ENCODE measurements around the gene BICDL2.

Gene BICDL2

DNA sequence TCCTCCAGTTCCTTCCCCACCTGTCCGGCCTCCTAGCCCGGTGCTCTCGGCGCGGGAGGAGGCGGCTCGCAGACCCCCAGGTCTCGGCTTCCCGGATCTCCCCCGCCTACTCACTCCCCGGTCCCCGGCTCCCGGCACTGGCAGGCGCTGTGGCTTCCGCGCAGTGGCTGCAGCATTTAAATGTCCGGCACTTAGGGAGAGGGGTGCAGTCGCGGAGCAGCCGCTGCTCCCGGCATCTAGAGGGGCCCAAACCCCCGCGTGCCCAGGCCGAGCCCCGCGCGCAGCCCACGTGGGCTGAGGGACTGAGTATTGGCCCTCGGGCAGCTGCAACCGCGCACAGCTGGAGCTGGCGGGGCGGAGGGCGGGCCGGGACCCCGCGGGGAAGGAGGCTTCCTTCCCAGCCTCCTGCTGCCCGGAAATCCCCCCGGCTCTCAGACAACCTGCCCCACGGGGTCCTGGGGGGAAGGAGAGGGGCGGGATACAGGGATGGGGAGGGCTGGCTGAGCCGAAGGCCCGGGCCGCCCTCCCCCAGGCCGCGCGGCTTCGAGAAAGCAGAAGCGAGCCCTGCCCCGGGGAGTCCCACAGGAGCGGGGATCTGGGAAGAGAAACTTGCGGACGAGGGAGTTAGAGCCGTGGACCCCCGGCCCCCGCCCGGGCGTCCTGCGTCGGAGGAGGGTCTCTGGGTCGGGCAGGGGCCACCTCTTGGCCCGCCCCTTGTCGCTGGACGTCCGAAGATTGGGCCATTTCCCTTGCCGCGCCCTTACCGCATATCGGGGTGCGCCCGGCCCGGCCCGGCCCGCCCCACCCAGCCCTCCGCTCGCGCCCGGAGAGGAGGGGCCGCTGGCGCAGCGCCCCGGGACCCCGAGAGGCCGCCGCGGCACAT is 9.3 kb upstream of the BICDL2 start, which contains the start of gene MMP25:
MMP25 (plus strand) TSS at position 804 of the 883 bp plus-strand sequence. CDS start 357 bp downstream, outside the sequence.
- no peak for FAIRE-seq

DNA sequence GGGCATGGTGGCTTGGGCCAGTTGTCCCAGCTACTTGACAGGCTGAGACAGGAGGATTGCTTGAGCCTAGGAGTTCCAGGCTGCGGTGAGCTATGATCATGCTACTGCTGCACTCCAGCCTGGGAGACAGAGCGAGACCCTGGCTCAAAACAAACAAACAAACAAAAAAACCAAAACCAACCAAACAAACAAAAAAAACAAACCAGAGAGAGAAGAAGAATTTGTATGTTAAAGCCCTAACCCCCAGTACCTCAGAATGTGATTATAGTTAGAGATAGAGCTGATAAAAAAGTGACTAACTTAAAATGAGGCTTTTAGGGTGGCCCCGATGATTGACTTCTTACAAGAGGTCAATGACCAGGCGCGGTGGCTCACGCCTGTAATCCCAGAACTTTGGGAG is 8.0 kb upstream of the BICDL2 start:
- no peak for FAIRE-seq

DNA sequence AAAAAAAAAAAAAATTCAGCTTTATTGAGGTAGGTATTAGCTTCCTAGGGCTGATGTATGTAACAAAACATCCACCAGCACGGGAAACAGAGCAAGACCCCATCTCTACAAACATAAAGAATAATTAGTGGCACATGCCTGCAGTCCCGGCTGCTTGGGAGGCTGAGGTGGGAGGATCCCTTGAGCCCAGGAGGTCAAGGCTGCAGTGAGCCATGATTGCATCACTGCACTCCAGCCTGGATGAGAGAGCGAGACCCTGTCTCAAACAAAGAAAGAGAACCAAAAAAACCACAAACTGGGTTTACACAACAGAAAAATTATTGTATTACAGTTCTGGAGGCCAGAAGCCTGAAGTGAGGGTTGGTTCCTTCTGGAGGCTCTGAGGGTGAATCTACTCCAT is 5.6 kb upstream of the BICDL2 start:
- no peak for FAIRE-seq

DNA sequence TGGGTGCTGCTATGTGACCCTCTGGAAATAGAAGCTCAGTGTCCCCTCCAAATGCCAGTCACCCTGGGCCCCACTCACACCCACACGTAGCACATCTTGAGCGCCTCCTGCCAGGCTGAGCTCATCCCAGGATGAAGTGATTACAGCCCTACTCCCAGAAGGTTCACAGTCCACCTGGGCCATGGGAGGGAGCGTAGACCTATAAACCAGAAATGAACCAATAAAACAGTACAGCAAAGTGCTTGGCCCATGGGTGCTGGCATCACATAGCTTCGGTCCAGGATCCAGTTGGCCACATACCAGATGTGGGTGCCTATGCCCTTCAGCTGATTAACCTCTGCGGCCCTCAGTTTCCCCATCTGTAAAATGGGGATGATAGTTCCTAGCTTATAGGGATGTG is 2.2 kb upstream of the BICDL2 start:
- FAIRE-seq = no peak

DNA sequence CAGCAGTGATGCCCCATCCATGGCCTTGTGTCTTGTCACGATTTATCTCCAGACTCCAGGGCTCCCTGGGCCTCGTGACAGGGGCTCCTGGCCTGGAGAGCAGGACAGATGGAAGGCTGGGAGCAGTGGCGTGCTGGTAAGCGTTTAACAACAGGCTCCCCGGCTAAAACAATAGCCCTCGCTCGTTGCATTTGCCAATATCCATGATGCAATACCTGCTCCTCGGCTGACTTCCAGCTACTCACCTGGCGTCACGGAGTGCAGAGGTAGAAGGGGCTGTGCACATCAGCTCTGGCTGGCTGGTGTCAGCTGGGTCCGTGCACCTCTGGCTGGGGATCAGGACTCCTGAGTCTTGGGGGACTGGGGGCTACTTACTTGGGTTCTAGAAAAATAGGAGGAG is 1.5 kb upstream of the BICDL2 start:
- FAIRE-seq = no peak

DNA sequence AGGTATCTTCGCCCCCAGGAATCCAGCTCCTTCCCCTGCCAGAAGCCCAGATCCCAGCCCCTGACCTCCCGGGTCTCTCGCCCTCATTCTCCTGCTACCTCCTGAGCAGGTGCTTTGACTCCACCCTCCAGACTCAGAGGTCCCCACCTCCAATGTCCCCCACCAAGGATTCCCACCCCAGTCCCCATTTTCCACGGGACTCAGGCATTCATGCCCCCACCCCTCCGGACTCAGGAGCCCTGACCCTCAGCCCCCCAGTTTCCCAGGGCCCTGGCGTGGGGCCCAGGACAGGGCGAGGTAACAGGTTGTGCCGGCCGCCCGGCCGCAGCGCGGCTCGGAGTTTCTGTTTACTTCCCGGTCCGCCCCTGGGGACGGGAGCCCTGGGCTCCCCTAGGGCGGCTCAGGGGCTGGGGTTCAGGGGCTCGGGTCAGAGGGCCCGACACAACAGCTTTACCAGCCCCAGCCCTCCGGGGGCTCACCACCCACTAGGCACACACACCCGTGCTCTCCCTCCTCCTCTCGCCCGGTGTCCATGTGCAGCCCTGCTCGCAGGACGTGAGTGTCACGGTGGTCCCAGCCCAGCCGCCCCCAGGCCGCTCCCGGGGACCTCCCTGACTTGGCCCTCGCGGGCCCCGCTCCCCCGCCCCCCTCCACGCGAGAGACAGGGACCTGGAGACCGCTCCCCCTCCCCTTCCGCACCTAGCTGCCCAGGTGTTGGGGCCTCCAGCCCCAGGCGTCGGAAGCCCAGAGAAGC is 595 bp downstream of the BICDL2 start:
- FAIRE-seq = no peak

DNA sequence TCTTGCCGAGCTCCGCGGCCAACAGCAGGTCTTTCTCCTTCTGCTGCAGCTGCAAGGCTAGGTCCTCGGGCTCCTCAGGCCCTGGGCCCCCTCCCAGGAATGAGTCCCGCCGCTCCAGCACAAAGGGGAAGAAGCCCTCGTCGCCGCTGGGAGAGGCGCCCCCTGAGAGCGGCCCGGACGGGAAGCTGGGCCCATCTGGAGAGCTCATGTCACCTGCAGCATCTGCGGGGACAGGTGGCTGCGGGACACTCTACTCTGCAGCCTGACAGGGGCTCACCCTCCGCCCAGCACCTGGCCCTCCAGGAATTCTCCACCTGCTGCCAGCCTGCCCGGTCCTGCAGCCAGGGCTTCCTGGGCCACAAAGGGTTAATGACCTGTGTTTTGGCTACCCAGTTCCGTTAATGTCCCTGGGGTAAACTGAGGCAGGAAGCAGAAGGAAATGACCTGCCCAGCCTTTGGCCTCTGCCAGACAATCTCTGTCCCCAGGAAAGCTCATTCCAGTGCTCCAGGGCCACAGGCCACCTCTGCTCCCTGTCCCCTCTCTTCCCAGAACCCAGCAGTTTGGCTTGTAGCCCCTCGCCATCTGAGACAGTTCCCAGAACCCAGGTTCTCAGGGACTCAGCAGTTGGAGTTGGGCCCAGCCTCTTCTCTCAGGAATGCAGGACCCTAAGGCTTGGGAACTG is 1.3 kb downstream of the BICDL2 start:
- FAIRE-seq = no peak

DNA sequence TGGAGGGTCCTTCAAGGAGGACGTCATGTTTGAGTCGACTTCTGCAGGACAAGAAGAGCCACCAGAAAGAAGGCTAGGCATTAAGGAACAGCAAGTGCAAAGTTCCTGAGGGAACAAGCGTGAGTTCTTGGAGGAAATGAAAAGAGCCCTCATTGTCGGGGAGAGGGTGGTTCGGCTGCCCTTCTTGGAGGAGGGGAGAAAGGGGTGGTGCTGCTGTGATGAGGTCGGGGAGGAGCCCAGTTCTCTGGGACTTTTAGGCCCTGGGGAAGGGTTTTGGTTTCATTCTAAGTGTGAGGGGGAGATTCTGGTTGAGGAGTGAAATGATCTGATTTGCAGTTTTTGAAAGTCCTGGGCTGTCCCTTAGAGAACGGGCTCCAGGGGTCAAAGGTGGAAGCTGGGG is 4.1 kb downstream of the BICDL2 start:
- no peak for FAIRE-seq

DNA sequence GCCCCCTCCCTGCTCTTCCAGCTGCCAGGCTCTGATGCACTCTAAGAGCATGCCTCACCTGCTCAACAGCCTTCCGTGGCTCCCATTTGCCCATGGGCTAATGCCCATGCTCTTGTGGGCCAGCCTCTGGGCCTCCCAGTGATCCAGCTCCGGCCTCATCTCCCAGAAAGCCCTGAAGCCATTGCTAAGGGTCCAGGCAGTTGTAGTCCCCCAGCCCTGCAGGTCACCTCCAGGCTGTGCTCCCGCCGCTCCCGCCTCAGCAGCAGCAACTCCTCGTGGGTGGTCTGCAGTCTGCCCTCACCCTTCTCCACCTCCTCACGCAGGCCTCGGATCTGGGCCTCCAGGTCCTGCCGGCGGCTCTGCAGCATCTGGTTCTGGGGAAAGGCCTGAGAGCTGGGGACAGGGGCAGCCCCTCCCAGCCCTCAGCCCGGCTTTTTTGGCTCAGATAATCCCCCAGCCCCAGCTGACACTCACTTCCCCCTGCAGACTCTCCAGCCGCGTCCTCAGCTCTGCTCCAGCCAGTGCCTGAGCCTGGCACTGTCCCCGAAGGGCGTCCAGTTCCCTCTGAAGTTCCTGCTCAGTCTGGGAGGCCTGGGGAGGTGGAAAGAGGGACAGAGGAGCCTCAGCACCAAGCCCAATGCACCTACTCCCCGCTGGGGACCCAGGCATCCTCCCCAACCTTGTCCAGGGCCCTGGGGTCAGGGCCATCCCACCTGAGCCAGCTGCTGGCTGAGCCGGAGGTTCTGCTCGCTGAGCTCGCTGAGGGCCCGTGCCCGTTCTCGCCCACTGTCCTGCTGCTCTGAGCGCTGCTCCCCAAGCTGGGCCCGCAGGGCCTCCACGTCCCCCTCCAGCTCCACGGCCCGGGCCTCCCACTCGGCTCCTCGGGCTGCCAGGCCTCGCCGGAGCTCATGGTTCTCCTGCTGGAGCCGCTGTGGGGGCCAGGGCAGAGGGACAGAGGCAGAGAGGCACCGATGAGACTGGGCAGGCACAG is 6.2 kb downstream of the BICDL2 start:
- FAIRE-seq = no peak

DNA sequence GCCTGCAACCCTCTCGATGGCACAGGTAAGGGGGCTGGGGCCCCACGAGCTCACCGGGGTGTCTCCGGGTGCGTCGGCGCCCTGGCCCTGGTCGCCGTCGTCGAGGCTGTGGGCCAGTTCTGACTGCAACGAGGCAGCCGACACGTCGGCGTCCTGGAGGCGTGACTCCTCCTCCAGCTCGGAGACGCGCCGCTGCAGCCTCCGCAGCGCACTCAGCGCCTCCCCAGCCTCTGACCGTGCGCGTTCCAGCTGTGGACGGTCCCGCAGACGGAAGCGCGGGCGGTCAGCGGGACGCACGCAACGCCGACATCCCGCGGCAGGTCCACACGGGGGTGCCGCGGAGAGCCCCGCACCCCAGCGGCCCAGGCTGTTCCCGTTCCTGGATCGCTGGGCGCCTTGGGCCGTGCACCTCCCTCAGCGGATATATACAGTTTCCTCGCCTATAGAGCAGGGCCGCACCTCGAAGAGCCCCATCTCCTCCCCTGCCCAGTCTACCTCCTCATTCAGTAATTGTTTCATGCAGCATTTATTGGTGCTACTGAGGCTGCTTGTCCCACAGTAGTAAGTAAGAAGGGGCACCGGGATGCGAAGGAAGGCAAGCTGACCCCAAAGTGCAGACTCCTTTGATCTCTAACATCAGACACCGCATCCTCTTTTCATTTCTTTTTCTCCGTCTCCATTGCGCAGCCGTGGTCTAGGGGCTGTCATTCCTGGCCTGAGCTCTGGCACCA is 7.1 kb downstream of the BICDL2 start:
- FAIRE-seq = no peak

DNA sequence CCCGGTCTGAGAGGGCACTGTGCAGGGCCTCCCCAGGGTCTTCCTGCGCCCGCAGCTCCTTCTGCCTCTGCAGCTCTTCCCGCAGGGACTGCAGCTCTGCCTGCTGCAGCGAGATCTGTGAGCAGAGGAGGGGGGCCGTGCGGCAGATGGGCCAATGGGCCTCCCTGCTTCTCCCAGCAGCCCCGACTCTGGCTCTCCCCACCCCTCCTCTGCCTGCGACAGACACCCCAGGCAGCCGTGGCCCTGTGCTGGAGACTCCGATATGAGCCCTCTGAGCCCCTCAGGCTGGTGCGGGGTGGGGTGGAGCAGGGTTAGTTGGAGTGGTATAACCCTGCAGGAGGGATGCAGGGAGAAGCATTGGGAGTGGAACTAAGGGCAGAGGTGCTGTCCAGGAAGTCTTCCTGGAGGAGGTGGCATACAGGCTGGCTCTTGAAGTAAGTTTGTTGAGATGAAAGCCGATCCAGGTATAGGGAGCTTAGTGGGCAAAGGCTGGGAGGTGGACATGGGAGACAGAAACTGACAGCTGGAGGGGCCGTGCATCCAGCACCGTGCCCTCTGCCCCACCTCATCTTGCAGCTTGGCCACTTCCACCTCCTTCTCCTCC is 7.9 kb downstream of the BICDL2 start:
- FAIRE-seq = no peak

DNA sequence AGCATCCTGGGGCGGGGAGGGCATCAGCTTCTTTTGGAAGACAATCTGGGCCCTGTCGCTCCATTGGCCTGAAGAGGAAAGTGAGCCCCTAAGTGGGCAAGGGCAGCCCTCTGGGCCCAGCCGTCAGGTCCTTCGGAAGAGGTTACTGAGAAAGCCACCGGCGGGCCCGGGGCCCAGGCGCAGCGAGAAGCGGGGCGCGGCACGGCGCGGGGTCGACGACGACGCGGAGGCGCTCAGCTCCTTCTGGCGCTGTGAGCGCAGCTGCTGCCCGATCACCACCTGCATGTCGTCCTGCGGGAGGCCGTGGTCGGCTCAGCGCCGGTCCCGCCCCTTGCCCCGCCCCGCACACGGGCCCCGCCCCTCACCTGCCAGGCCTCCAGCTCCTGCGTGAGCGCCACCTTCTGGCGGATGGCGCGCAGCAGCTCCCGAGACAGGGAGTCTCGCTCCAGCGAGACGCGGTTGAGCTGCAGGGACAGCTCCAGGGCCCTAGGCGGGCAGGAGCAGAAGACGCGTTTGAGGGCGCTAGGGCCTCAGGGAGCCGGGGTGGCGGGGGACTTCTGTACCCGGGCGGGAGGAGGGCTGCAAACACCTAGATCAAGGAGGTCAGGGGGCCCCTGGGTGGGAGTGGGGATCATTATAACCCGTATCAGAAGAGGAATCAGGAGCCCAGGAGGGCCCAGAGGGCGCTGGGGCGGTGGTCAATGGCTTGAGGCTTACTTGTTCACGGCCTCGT is 8.6 kb downstream of the BICDL2 start:
- no peak for FAIRE-seq

DNA sequence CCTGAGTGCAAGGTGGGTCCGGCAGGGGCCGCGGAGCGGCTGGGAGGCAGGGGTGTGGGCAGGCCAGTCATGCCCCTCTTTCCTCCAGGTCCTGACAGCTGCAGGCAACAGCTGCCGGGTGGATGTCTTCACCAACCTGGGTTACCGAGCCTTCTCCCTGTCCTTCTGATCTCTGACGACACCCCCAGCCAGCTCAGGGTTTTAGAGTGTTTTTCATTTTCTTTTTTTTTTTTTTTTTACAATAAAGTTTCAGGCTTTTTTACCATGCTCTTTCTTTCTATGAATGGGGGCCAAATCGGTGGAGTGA is 9.3 kb downstream of the BICDL2 start:
- FAIRE-seq = no peak

DNA sequence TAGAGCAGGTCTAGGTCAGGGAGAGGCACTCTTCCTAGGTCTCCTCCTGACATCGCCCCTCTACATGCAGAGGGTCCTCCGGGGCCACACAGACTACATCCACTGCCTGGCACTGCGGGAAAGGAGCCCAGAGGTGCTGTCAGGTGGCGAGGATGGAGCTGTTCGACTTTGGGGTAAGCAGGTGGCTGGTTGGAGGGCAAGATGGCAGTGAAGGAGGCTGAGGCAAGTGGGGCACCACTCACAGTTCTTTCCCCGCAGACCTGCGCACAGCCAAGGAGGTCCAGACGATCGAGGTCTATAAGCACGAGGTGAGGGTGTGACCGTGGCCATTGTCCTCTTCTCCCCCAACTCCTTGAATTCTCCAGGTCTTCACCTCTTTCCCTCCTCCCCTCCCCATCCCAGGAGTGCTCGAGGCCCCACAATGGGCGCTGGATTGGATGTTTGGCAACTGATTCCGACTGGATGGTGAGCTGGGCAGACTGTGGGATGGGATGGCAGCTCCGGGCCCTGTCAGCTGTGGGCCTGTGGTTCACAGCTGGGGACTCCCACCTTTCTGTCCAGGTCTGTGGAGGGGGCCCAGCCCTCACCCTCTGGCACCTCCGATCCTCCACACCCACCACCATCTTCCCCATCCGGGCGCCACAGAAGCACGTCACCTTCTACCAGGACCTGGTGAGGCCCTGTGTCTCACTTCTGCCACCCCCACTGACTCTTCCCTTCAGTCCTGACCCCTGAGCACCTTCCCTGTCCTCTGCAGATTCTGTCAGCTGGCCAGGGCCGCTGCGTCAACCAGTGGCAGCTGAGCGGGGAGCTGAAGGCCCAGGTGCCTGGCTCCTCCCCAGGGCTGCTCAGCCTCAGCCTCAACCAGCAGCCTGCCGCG is 9.9 kb downstream of the BICDL2 start:
- no peak for FAIRE-seq

DNA sequence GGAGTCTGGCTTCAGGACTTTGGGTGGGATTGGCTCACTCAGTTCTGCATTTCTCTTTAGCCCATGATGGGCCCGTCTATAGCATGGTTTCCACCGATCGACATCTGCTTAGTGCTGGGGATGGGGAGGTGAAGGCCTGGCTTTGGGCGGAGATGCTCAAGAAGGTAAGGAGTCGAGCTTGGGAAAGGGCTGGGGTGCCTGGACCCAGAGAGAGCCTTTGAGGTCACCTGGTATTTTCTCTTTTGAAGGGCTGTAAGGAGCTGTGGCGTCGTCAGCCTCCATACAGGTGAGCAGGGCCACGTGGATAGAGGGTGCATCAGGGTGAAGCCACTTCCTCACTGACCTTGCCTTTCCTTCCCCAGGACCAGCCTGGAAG is 10.8 kb downstream of the BICDL2 start:
- FAIRE-seq = no peak

DNA sequence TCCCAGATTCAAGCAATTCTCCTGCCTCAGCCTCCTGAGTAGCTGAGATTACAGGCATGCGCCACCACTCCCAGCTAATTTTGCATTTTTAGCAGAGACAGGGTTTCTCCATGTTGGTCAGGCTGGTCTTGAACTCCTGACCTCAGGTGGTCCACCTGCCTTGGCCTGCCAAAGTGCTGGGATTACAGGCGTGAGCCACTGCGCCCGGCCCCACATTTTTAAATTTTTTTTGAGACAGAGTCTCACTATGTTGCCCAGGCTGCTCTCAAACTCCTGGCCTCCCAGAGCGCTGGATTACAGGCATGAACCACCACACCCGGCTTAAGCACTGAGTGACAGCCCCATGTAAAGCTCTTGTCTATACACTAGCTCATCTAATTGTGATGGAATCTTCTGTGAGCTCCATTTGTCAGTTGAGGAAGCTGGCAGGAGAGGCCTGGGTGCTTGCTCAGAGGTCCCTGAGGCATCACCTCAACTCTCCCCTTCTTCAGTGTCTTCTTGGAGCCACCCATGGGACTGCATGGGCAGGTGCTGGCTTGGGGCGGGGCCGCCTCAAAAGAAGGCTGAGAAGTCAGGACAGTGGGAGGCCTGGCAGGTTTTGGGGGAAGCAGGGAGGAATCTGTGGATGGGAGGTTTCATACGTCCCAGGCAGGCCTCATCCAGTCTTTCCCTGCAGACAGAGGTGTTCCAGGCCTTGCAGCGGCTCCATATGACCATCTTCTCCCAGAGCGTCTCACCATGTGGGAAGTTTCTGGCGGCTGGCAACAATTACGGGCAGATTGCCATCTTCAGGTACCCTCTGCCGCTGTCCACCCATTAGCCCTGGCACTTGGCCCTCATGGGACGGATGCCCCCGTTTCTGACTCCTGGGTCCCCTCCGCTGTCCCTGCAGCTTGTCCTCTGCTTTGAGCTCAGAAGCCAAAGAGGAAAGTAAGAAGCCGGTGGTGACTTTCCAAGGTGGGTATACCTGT is 11.4 kb downstream of the BICDL2 start:
- no peak for FAIRE-seq

DNA sequence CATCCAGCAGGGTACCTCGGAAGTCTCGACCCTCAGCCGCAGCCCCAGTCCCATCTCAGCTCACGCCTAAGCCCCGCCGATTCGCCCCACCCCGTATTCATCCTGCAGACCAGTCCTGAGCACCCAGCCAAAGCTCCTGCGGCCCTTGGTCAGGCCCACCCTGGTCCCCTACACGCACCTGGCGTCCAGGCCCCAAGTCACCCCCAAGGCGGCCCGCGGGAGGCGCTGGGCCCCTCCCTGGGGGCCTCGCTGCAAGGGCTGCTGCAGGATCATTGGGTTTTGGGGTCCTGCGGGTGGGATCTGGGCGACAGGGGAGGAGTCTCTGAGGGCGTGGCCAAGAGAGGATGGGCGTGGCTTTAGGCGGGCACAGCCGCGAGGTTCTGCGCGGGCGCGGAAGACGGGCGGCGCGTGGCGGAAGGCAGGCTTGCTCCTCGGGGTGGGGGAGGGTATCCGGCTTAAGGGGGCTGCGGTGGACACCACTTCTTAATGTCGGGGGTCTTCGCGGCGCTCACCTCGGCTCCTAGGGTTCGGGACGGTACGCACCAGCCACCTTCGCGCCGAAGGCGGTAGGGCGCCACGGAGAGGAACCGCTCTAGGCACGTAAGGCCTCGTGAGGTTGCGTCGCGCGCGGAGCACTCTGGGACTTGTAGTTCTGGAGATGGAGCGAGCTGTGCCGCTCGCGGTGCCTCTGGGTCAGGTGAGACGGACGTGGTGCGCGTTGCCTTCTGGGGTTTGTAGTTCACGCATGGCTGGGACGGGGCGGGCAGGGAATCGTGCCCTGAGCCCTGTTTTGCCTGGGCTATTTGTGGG is 12.9 kb downstream of the BICDL2 start, which contains the start of the genes HCFC1R1 and THOC6:
HCFC1R1 (minus strand) TSS at position 274 of the 810 bp plus-strand sequence; CDS start at position 273, 1 bp downstream.
THOC6 (plus strand) TSS at position 367 of the 810 bp plus-strand sequence; CDS start at position 659, 292 bp downstream.
- no peak for FAIRE-seq
